Psoas muscle (tissue), 8 donors: ENCODE data around the gene NOD1. TPM values are rescaled to one million over a fixed set of nuclear protein-coding genes. Genes with fewer than 3 reads are reported as not detected.

ENCODE experiments used
- ATAC-seq, 4 donors: fragments of 200-7000 bp; cut with Tn5 transposase; one replicate each; pipeline ENCODE4 v1.9.1; 2020; ENCODE audit warnings: moderate library complexity in 3 of 4, mild to moderate bottlenecking in 2 of 4
- DNase-seq, 2 donors: peaks; one replicate each; pipeline ENCODE4 v3.0.0-alpha.2; 2020
- H3K27ac ChIP-seq: fragments of 200-600 bp; one replicate; pipeline ENCODE4 v1.8.0; 2022
- H3K27me3 ChIP-seq, 3 donors: fragments of 200-600 bp in 1 of 3; one replicate each; pipeline versions ENCODE4 v1.6.1 to v1.8.0; 2013 to 2022; ENCODE audit warnings: low read length in 2 of 3, mild to moderate bottlenecking in 2 of 3, moderate library complexity in 1 of 3; ENCODE audit not compliant: insufficient read depth in 3 of 3
- H3K36me3 ChIP-seq, 2 donors: fragments of 200-600 bp in 1 of 2; one replicate each; pipeline versions ENCODE4 v1.6.1 to v1.8.0; 2013 to 2022; ENCODE audit warnings: low read depth in 1 of 2, mild to moderate bottlenecking in 1 of 2, moderate library complexity in 1 of 2; ENCODE audit not compliant: insufficient read depth in 1 of 2
- H3K4me1 ChIP-seq: fragments of 200-600 bp; one replicate; pipeline ENCODE4 v1.8.0; 2022
- H3K4me3 ChIP-seq: fragments of 200-600 bp; one replicate; pipeline ENCODE4 v1.8.0; 2022; ENCODE audit warnings: mild to moderate bottlenecking
- H3K9me3 ChIP-seq: fragments of 200-600 bp; one replicate; pipeline ENCODE4 v1.8.0; 2022
- CTCF ChIP-seq: fragments of 200-600 bp; IDR thresholded peaks from one replicate; pipeline ENCODE4 v1.8.0; 2022; ENCODE audit warnings: antibody characterized with exemption
- WGBS, 3 donors: extraction: QIAGEN DNeasy Blood & Tissue Kit; methylation state at CpG; one replicate each; pipeline versions ENCODE4 v1.1.6 to v1.1.7; 2013; 5-methylcytosine and 5-hydroxymethylcytosine counted together
- intact Hi-C, 2 donors: fragments of 100-400 bp; cut with DNase I; formaldehyde crosslinking; loops; one replicate each; pipeline versions ENCODE4 v1.11.0 to v1.14.2; 2022
- polyA plus RNA-seq, 3 donors: library from polyadenylated mRNA; stranded (reverse); fragments of 200-250 nt; gene quantifications; one replicate each; pipeline ENCODE4 v1.2.3, GENCODE V29; 2013
- total RNA-seq, 4 donors: library from RNA; stranded (reverse); fragmentation: NEBNext Ultra II Directional in 2 of 4; extraction: Animal tissue kit (Norgen Biotek cat#: 25700) in 2 of 4; gene quantifications; one replicate each; pipeline versions ENCODE4 v1.2.1 to v1.2.4, GENCODE V29; 2021 to 2023
- donor health status: healthy with polysubstance abuse.
- donor health status: DM: no; HTN: no; CAD: no; lungs with moderate emphysema.
- donor health status: Bipolar disorder and iron deficiency.
- donor health status: healthy.
- donor health status: DM: yes; HTN: yes; CAD: no.
- donor health status: DM: no; HTN: no; CAD: no.
- donor health status: DM: no; HTN: no; CAD: no.
- donor health status: DM: yes; HTN: yes; CAD: no.

The NOD1 gene
- total and polyA plus RNA-seq, 7 donors, result 1.7 to 4.1 (median 2.6) TPM

GRCh38 chr7:30452280-30452930, 26.2 kb downstream of the NOD1 start:
- 80 to 92% (median 88%) methylated on average over 27 of the region's 27 CpGs for WGBS, 3 donors
- DNase-seq, result no peak

GRCh38 chr7:30451539-30452279, 26.9 kb downstream of the NOD1 start:
- intact Hi-C loops, result no loop called here
- H3K27me3 ChIP-seq, result no peaks in the 10 kb centered on the region
- 82 to 84% (median 83%) methylated on average over 24 to 29 of the region's 29 CpGs for WGBS, 3 donors
- DNase-seq (no peak), ATAC-seq (no peak)
- peaks cover 2 to 82% of the 10 kb centered on the region in 2 donors for H3K36me3 ChIP-seq
- H3K27ac ChIP-seq, result no peak overlapping the region
- no peaks in the 10 kb centered on the region for H3K9me3 ChIP-seq
- no peak for TF ChIP-seq CTCF
- peaks cover 6% of the 10 kb centered on the region for H3K4me1 ChIP-seq
- H3K4me3 ChIP-seq, result no peak overlapping the region

More at GRCh38 chr7:30452280-30452930, 26.2 kb downstream of the NOD1 start:
- H3K27ac ChIP-seq, result no peak overlapping the region
- peaks cover 6% of the 10 kb centered on the region for H3K4me1 ChIP-seq
- TF ChIP-seq CTCF, result no peak
- intact Hi-C loops, result no loop called here
- H3K9me3 ChIP-seq, result no peaks in the 10 kb centered on the region
- H3K27me3 ChIP-seq, result no peaks in the 10 kb centered on the region
- no peak for ATAC-seq
- peaks cover 0 to 75% of the 10 kb centered on the region in 2 donors for H3K36me3 ChIP-seq
- no peak overlapping the region for H3K4me3 ChIP-seq

GRCh38 chr7:30450983-30451497, 27.5 kb downstream of the NOD1 start:
- Histone ChIP-seq H3K4me1 (peaks cover 6% of the 10 kb centered on the region), H3K27me3 (no peaks in the 10 kb centered on the region), H3K9me3 (no peaks in the 10 kb centered on the region), H3K27ac (no peak overlapping the region), H3K36me3 (peaks cover 4 to 84% of the 10 kb centered on the region in 2 donors), H3K4me3 (no peak overlapping the region)
- 94 to 95% (median 94%) methylated on average over 22 of the region's 22 CpGs for WGBS, 3 donors
- intact Hi-C loops, result no loop called here
- ATAC-seq (no peak), DNase-seq (no peak)
- no peak for TF ChIP-seq CTCF

- WGBS, 3 donors, result 76 to 79% (median 77%) methylated on average over 6 of the region's 6 CpGs
These were observed 28.2 kb downstream of the NOD1 start for GRCh38 chr7:30450240-30450982.

More at GRCh38 chr7:30450240-30450982, 28.2 kb downstream of the NOD1 start:
- Histone ChIP-seq H3K9me3 (no peaks in the 10 kb centered on the region), H3K27ac (no peak overlapping the region), H3K4me1 (peaks cover 6% of the 10 kb centered on the region), H3K27me3 (no peaks in the 10 kb centered on the region), H3K4me3 (no peak overlapping the region), H3K36me3 (peaks cover 4 to 80% of the 10 kb centered on the region in 2 donors)
- ATAC-seq (no peak), DNase-seq (no peak)
- intact Hi-C loops, result no loop called here
- TF ChIP-seq CTCF, result no peak
